GM12891 (cell line): ENCODE results near the gene INPP5F.

Source experiments
- PAX5 ChIP-seq: IDR thresholded peaks from 2 replicates; pipeline ENCODE4 v1.6.1; 2011; ENCODE audit warnings: low read length, moderate library complexity, mild to moderate bottlenecking; ENCODE audit not compliant: insufficient read depth, severe bottlenecking
- POLR2A ChIP-seq: IDR thresholded peaks from 2 replicates; pipeline ENCODE4 v1.6.1; 2011; ENCODE audit warnings: low read depth, low read length, control low read depth
- POLR2AphosphoS5 ChIP-seq: IDR thresholded peaks from 2 replicates; pipeline ENCODE4 v1.6.1; 2011; ENCODE audit warnings: low read depth, low read length, control low read depth
- POU2F2 ChIP-seq: IDR thresholded peaks from 2 replicates; pipeline ENCODE4 v1.6.1; 2011; ENCODE audit warnings: low read depth, mild to moderate bottlenecking, control low read depth, low read length, moderate library complexity
- SPI1 ChIP-seq: IDR thresholded peaks from 2 replicates; pipeline ENCODE4 v1.6.1; 2011; ENCODE audit warnings: low read depth, low read length, control low read depth
- TAF1 ChIP-seq: IDR thresholded peaks from 2 replicates; pipeline ENCODE4 v1.6.1; 2011; ENCODE audit warnings: low read depth, low read length, control low read depth

DNA sequence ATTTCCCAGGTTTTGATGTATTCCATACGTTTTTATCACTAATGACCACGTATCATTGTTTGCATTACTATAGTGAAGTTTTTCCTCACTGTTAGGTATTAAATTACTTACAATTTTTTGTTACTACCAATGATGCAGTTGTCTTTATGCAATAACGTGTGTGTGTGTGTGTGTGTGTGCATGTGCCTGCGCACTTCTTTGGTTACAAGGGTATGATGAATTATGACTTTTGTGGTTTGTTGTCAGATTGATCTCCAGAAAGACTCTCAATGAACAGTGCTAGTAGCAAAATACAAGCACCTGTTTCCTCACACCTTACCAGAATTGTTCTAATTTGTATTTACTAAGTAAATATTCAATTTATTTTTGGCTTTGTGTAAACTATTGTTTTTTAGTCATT is 95.3 kb downstream of the INPP5F start:
- TF ChIP-seq POLR2AphosphoS5 (no peak), POLR2A (no peak), TAF1 (no peak), SPI1 (no peak), POU2F2 (no peak), PAX5 (no peak)
